SH-SY5Y (cell line): ENCODE measurements around the gene ADORA1.

Experiments
- GATA2 ChIP-seq: IDR thresholded peaks from 2 replicates; pipeline ENCODE4 v1.6.1; 2011; ENCODE audit warnings: mild to moderate bottlenecking, low read depth, low read length
- GATA3 ChIP-seq: IDR thresholded peaks from 2 replicates; pipeline ENCODE4 v1.6.1; 2011; ENCODE audit warnings: low read depth, mild to moderate bottlenecking, low read length, moderate library complexity

DNA sequence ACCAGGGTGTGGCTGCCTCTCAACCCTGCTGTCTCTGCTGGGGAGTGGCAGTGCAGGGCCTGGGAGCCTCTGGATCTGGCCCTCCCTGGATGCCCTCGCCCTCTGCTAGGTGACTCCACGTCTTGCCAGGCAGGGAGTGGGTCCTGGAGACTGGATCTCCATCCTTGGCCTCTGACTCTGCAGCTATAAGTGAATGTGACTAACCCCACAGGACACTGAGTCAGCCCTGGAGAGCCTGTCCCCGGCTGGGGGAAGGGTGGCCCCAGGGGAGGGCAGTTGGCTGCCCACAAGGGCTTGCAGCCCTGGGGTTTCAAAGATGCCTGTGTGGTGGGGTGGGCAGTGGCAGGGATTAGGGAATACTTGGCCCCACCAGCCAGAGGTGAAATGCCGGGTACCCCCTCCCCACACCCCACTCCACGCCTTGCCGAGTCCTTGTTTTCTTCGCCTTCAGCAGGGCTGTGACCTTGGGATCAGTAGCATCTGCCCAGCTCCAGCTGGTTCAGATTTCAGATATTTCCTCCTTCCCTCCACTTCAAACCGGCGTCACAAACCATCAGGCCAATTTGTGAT lies 50.0 kb downstream of the ADORA1 start:
- TF ChIP-seq GATA3 (no peak), GATA2 (no peak)
